ENCODE data around the gene OR52A5.

GRCh38 chr11:5083602-5084001, 54.6 kb downstream of the OR52A5 start:
- TF ChIP-seq TCF7L2 (IDR thresholded peaks at IDR 0.05; ENCODE audit: low read depth, low read length): no peak
- TF ChIP-seq CTCF (IDR thresholded peaks at IDR 0.05): no peak
- TF ChIP-seq SIN3A (IDR thresholded peaks at IDR 0.05; ENCODE audit: borderline replicate concordance, insufficient read depth, low read depth, low read length): no peak
- no peak for TF ChIP-seq POLR2AphosphoS5 (IDR thresholded peaks at IDR 0.05; ENCODE audit: low read depth, low read length)
- TF ChIP-seq REST (IDR thresholded peaks at IDR 0.05; ENCODE audit: insufficient read depth in 1 of 2, low read depth in 2 of 2, low read length in 1 of 2): no peak
